ENCODE results near the gene TFIP11.

Gene TFIP11

DNA sequence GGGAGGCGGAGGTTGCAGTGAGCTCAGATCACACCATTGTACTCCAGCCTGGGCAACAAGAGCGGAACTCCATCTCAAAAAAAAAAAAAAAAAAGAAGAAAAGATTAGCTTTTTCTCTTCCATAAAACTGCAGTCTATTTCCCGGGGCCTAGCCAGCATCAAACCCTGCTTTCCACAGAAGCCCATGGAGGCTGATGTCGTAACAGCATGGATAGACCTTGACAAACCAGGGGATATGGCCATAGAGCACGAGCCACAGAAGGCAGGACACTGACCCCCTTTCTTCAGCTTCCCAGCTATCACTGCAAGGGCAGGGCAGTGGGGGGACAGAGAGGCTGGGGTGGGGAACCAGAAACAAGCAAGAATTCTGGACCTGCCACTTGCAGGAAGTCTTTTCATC, 50.2 kb downstream of the TFIP11 start:
- no peak for DNase-seq
- in situ Hi-C loops (cut with HindIII; ENCODE audit: low pct_ligation_motif_present, low pct_unique_long_range_greater_than_20kb, low sequenced_read_pairs) = no loop called here

DNA sequence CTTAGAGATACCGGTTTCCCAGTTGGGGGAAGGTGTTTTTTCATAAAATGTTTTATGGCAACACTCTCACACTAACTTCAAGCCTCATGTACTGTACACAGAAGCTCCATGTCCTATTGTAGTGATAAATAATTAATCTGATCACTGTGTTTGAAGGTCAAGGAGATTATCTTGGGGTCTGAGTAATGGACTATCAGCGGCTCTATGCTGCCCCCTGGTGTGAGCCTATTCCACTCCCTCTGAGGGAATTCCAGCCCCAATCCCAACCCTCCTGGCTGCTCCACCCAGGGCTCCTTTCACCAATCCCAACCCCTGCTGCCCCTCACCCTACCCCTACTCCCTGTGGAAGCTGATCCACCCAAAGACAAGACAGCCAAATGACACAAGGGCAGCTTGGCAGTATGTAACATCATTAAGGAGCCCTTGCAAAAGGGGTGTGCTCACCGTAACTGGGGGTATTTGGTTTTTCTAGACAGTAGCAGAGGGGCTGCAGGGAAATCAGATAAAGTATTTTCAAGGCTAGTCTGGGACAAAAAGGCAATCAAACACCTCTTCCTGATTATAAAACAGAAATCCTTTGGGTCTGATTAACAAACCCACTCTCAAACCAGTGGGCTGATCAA, 51.0 kb downstream of the TFIP11 start:
- peak; percentile 55 for DNase-seq
- in situ Hi-C loops (cut with HindIII; ENCODE audit: low pct_ligation_motif_present, low pct_unique_long_range_greater_than_20kb, low sequenced_read_pairs) = no loop called here

DNA sequence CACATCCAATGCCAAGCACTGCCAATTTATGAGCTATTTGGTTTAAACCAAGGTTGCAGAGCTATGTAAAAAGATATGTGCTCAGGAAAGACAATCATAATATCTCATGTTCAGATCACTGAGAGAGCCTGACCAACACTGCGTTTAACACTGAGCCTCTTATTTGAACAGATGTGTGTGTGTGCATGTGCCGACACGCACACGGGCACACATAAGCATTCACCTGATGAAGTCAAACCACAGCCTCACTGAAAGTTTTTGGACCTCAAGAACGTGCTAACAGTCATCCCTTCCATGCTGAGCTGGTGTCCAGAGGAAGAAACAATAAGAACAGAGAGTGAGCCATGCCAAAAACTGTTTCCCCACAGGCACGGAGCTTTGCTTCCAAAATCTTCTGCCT, 52.1 kb downstream of the TFIP11 start:
- DNase-seq = no peak
- in situ Hi-C loops (cut with HindIII; ENCODE audit: low pct_ligation_motif_present, low pct_unique_long_range_greater_than_20kb, low sequenced_read_pairs) = no loop called here

DNA sequence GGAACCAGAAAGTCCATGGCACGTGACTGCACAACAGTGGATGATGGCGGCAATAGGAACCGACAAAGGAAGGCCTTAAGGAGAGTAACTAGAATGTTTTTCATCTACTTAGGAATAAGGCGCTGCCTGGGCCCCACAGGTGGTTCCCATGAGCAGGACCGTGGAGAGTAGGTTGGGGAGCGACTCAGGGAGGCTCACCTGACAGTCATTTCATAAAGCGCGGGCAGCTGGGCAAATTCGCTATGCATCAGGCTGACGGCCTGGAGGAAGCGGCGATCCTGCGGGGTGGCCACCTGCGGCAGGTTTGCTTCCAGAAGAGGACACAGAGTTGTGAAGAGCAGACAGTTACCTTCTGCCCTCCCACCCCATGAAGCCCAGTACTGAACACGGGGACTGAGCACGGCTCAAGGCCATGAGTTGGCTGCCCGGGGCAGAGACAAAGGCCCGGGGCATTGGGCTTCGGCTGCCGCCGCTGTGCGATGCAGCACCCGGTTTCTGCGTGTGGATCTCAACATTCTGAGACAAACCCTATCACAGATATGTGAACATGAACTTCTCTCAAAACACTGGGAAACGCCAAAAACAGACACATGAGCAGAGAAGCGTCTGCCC, 54.5 kb downstream of the TFIP11 start:
- no peak for DNase-seq
- in situ Hi-C loops (cut with HindIII; ENCODE audit: low pct_ligation_motif_present, low pct_unique_long_range_greater_than_20kb, low sequenced_read_pairs) = no loop called here

DNA sequence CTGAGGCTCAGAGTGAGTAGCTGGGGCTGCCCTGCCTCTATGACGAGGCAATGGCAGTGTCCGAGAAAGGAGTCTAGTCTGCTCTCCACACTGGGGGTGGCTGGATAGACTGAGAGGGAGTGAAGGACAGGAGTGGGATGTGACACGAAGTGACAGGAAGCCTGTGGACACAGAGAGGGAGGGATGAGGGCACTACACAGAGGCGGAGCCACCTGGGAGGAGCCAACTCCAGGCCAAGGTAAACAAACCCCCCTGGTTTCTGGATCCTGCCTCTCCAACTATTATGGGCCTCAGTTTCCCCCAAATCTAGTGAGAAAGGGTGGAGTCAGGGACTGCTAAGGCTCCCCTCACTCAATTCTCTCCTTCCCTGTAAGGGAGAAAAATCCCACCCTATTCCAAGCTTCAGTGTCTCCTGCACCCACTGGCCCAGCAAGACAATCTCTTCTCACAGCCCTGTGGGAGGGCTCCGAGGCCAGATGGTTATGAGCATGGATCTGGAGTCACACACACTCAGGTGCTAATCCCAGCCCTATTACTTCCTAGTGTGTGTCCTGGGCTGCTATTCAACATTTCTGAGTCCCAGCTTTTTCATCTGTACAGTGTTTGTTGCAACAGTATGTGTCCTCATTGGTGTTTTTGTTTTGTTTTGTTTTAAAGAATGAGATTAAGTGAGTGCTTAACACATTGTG, 58.3 kb downstream of the TFIP11 start:
- no peak for DNase-seq
- in situ Hi-C loops (cut with HindIII; ENCODE audit: low pct_ligation_motif_present, low pct_unique_long_range_greater_than_20kb, low sequenced_read_pairs) = loop anchor here (5.0 kb wide), 1 partner anchor 37 kb away; no protein-coding TSS in a partner anchor

DNA sequence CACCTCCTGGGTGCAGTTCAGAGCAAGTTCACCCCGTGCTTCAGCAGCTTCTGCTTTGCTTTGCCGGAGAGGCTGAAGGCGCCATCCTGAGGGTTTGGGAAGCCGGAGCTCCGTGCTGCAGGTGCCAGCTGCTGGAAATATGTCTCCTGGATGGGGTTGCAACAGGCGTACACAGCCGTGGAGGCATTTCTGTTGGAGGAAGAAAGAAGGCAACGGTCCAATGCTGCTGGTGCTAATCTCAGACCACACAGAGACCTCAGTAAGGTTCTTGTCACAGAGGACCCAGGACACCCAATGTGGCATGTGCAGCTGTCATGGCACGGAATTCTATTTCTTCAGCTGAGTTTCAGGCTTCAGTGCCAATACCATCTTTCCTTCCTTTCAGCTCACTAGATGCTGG, 59.1 kb downstream of the TFIP11 start:
- in situ Hi-C loops (cut with HindIII; ENCODE audit: low pct_ligation_motif_present, low pct_unique_long_range_greater_than_20kb, low sequenced_read_pairs) = loop anchor here (5.0 kb wide), 1 partner anchor 36 kb away; no protein-coding TSS in a partner anchor
- DNase-seq = no peak

DNA sequence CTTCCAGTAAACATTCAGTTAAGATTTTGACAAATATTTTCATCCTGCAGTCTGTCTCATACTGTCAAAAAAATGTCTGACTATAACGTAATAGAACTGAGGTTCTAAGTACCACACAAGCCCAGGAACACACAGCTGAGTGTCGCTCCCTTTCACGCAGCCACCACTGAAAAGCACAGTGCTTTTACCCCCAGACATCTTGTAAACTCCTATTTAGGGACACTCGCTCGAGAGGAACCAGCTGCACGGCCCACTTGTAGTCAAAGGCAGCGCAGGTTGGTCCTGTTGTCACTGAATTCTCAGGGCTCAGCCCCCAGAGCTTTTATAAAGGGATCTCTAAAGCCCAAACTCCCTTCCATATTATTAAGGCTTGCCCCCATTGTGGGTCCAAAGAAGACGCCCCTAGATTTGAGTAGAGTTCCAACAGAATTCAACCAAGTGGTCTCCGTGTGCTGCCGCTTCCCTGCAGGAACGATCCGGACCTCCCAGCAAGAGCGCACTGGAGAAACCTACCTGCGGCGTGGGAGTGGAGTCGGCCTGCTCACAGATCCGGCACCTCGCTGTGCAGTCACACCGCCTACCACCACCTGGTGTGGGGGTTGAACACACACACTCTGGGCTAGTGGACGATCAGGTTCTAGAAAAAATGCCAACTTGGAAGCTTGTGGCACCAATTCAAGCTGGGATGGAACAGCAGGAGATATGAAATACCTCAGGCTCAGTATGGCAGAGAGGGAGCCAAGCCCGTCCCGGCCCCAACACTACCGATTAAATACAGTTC, 59.8 kb downstream of the TFIP11 start:
- in situ Hi-C loops (cut with HindIII; ENCODE audit: low pct_ligation_motif_present, low pct_unique_long_range_greater_than_20kb, low sequenced_read_pairs) = loop anchor here (5.0 kb wide), 1 partner anchor 35 kb away; no protein-coding TSS in a partner anchor
- no peak for DNase-seq

DNA sequence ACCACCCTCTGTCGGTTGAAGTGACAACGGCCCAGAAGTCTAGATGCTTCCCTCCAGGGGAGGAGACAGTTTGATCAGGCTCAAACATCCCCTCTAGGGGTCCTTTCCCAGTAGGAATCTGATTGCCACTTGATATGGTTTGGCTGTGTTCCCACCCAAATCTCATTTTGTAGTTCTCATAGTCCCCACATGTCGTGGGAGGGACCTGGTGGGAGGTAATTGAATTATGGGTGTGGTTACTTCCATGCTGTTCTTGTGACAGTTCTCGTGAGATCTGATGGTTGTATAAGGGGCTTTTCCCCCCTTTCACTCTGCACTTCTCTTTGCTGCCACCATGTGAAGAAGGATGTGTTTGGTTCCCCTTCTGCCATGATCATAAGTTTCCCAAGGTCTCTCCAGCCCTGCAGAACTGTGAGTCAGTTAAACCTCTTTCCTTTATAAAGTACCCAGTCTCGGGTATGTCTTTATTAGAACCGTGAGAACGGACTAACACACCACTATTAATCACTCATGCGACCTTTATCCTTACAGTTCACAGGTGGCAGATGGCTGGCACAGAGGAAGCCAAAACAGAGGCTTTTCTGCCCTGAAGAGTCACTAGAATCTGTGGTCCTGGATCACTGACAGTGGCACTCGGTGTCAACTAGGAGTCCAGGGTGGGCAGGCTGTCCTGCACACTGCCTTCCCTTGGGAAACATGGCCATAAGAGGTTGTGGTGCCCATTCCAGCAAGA, 61.7 kb downstream of the TFIP11 start:
- in situ Hi-C loops (cut with HindIII; ENCODE audit: low pct_ligation_motif_present, low pct_unique_long_range_greater_than_20kb, low sequenced_read_pairs) = loop anchor here (5.0 kb wide), 1 partner anchor 33 kb away; no protein-coding TSS in a partner anchor

DNA sequence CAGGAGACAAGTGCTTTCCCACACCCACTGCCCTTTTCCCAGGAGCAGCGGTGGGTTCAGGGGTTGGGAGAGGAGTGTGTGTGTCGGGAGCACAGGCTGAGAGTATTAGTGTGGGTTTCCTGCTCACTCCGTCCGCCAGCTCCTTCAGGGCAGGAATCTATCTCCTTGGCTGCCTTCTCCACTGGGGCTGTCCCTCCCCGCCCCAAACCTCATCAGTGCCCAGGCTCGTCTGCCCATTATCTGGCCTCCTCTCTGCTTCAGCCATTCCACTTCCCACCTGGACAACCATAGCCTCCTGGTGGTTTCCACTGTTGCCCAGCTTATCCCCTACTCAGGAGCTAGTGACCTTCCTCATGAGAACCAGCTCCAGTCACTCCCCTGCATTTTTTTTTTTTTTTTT, 63.3 kb downstream of the TFIP11 start:
- in situ Hi-C loops (cut with HindIII; ENCODE audit: low pct_ligation_motif_present, low pct_unique_long_range_greater_than_20kb, low sequenced_read_pairs) = no loop called here
- DNase-seq = no peak

More for the DNA sequence above, 61.7 kb downstream of the TFIP11 start:
- no peak for DNase-seq

DNA sequence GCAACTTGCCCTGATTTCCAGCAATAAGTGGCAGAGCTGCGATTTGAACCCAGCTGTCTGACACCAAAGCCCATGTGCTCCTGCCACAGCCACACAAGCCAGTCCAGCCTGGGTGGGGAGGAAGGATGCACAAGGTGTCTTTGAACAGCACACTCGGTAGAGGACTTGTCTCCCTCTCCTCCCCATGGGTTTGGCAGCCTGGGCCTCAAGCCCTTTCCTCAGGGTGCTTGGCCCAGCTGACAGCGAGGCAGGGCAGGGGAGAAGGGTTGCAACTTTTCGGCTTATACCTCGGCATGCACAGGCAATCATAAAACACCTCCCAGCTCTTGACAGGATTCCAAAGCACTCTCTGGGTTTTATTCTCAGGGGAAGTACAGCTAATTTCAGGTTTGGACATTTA, 63.9 kb downstream of the TFIP11 start:
- in situ Hi-C loops (cut with HindIII; ENCODE audit: low pct_ligation_motif_present, low pct_unique_long_range_greater_than_20kb, low sequenced_read_pairs) = no loop called here
- DNase-seq = no peak

DNA sequence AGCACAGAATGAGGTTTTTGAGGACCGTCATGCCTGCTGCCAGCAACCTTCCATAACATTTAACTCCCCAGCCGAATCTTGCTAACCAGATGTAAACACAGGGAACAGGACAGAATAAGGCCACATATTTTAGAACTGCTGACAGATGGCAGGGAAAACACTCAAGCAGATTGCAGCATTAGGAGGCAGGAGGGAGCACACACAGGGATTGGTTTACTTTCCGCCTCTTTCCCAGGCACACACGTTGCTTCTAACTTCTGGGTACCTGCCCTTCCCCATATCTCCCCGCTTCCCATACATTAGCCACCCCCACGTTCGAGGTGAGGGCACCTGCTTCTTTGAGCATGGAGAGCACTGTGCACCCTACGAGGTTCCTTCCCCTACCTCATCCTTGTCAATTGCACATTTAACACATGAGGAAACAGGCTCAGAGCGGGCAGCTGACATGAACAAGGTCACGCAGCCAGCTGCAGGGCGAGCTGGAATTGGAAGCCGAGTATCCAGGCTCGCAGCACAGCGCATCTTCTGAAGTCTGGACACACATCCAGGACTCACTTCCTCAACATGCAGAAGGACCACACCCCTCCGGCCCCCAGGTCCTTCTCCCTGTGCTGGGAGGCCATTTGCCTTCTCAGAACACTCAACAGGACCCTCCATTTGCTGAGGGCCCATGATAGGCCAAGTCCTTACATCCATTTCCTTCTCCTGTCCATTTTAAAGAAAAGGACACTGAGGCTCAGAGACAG, 64.5 kb downstream of the TFIP11 start:
- no peak for DNase-seq

DNA sequence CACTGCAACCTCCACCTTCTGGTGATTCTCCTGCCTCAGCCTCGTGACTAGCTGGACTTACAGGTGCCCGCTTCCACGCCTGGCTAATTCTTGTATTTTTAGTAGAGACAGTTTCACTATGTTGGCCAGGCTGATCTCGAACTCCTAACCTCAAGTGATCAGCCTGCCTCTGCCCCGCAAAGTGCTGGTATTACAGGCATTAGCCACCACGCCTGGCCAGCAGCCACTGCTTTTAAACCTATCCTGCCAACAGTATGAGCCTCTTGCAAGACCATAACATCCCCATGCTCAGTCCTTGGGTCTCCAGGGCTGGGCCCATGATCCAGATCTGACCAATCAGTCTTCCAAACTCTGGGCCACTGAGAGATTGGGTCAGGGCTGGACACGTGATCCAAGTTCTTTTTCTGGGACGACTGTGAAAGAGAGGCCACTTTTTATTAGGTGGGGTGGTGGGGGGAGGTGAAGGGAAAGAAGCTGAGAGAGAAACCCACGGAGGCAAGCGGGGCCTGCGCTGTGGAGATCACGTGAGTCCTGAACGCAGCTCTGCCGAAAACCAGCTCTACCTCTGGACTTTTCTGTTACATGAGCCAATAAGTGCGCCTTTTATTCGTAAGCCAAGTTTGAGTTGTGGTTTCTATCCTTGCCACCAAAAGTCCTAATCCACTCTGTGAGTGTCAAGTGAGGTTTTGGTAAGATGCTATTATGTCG, 65.3 kb downstream of the TFIP11 start:
- no peak for DNase-seq
- in situ Hi-C loops (cut with HindIII; ENCODE audit: low pct_ligation_motif_present, low pct_unique_long_range_greater_than_20kb, low sequenced_read_pairs) = no loop called here

More for the DNA sequence above, 64.5 kb downstream of the TFIP11 start:
- in situ Hi-C loops (cut with HindIII; ENCODE audit: low pct_ligation_motif_present, low pct_unique_long_range_greater_than_20kb, low sequenced_read_pairs) = no loop called here

DNA sequence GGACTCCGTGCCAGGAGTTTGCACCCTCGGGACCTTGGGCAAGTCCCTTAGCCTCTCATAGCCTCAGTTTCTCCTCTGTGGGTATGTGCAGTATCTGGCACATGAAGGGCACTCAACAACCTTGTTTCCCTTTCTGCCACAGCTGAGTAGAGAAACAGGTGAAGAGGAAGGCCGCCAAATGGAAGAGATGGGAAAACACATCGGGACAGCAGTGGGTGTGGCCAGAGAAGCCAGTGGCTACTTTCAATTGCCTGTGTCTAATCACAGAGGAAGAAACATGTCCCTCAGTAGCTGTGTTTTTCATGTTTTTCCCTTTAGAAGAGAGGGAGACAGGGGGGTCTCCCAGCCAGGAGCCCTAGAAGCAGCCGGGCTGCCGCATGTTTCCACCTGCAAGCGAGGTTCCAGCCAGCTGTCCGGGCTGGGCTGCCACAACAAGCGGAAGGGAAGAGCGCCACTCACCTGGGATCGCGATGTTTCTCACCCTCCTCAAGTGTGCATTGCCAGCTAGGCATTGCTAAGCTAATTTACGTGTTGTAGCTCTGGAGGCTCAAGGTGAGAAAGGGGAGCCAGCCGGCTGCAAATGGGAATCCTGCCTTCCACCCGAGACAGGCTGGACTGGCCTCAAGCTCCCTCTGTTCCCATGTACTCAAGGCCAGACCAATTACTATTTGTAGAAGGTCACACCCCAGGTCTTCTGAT, 66.5 kb downstream of the TFIP11 start:
- DNase-seq = no peak
- in situ Hi-C loops (cut with HindIII; ENCODE audit: low pct_ligation_motif_present, low pct_unique_long_range_greater_than_20kb, low sequenced_read_pairs) = no loop called here

DNA sequence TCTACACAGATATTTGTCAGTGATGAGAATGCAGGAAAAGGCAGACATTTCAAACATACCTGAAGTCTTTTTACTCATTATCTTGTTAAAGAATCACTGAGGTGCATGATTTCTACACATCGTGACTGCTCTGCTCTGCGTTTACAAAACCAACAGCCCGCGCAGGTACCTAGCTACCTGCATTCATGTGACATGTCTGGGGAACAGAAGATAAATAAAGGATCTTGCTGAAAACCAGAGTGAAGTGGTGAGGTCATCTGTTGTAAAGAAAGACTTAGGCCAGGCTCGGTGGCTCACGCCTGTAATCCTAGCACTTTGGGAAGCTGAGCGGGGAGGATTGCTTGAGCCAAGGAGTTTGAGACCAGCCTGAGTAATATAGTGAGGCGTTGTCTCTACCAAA, 67.5 kb downstream of the TFIP11 start:
- in situ Hi-C loops (cut with HindIII; ENCODE audit: low pct_ligation_motif_present, low pct_unique_long_range_greater_than_20kb, low sequenced_read_pairs) = no loop called here
- no peak for DNase-seq

DNA sequence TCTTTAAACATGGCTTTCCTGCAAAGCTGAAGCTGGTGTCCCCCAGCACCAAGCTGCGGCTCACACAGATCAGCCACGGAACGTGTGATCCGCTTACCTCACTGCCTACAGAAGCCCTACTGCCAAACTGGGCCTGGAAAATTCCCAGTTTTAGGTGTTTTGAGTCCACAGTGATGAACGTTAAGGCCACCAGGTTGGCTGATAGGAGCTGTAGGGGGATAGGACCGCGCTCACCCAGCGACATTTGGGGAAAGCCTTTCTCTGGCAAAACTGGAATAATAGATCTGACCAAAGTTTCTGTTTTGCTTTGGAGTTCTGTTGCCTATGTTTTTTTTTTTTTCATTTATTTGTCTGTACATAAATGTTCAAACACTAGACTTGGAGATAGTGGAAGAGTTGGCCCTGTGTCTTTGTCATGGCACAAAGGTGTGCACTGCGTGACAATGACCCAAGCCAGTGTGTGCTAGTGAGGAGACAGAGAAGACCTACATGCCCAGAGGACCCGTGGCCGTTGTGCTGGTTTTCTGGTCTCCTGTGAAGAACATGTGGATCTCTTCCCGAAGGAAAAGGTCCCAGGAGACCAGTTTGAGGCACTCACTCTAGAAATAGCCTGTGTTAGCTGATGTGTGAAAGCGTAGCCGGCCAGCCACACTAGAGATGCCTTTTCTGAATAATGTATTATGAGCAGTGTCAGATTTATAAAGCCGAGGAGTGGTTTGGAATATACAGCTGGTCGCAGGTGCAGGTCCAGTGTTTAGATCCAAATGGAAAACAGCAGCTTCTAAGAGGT, 68.2 kb downstream of the TFIP11 start:
- DNase-seq = no peak
- in situ Hi-C loops (cut with HindIII; ENCODE audit: low pct_ligation_motif_present, low pct_unique_long_range_greater_than_20kb, low sequenced_read_pairs) = no loop called here

All from ACHN (cell line).